GM23338 (cell line): ENCODE results near the gene ANKRD6. TPM values are rescaled to one million over a fixed set of nuclear protein-coding genes. Genes with fewer than 3 reads are reported as not detected.

Experiments
- ATAC-seq: fragments of 200-7000 bp; cut with Tn5 transposase; 3 replicates; pipeline ENCODE4 v1.9.1; 2020
- DNase-seq: peaks from one replicate; pipeline ENCODE4 v3.0.0-alpha.2; 2015; ENCODE audit warnings: low spot score
- H2AFZ ChIP-seq: fragments of 200-600 bp; sonication (generic); 2 replicates; pipeline ENCODE4 v1.8.0; 2016; ENCODE audit warnings: antibody characterized with exemption, mild to moderate bottlenecking, moderate library complexity
- H3F3A ChIP-seq: fragments of 200-600 bp; sonication (generic); replicated peaks from 2 replicates; pipeline ENCODE4 v1.8.0; 2017; ENCODE audit warnings: antibody characterized with exemption, mixed run types, low read depth
- H3K27ac ChIP-seq: fragments of 200-600 bp; sonication (generic); 2 replicates; pipeline ENCODE4 v1.6.1; 2016; ENCODE audit warnings: low read depth
- H3K27me3 ChIP-seq: fragments of 200-600 bp; sonication (generic); 2 replicates; pipeline ENCODE4 v1.8.0; 2016; ENCODE audit warnings: mild to moderate bottlenecking, mixed run types, moderate library complexity; ENCODE audit not compliant: insufficient read depth
- H3K36me3 ChIP-seq: fragments of 200-600 bp; sonication (generic); 2 replicates; pipeline ENCODE4 v1.8.0; 2016; ENCODE audit warnings: mild to moderate bottlenecking; ENCODE audit not compliant: insufficient read depth
- H3K4me1 ChIP-seq: fragments of 200-600 bp; sonication (generic); 2 replicates; pipeline ENCODE4 v1.8.0; 2016; ENCODE audit warnings: mild to moderate bottlenecking, moderate library complexity; ENCODE audit not compliant: insufficient read depth
- H3K4me2 ChIP-seq: fragments of 200-600 bp; sonication (generic); 2 replicates; pipeline ENCODE4 v1.7.1; 2017; ENCODE audit warnings: mixed run types
- H3K4me3 ChIP-seq: fragments of 200-600 bp; sonication (generic); 2 replicates; pipeline ENCODE4 v1.6.1; 2016; ENCODE audit warnings: mixed run types
- H3K79me2 ChIP-seq: fragments of 200-600 bp; sonication (generic); replicated peaks from 2 replicates; pipeline ENCODE4 v1.8.0; 2017; ENCODE audit warnings: mild to moderate bottlenecking; ENCODE audit not compliant: insufficient read depth
- H3K9me2 ChIP-seq: fragments of 200-600 bp; sonication (generic); 2 replicates; pipeline ENCODE4 v1.8.0; 2017; ENCODE audit not compliant: insufficient read depth
- H4K20me1 ChIP-seq: fragments of 200-600 bp; sonication (generic); replicated peaks from 2 replicates; pipeline ENCODE4 v1.8.0; 2017; ENCODE audit warnings: mild to moderate bottlenecking; ENCODE audit not compliant: insufficient read depth
- H3K27ac Mint-ChIP-seq: 2 replicates; pipeline ENCODE4 v1.8.0; 2020; ENCODE audit warnings: inconsistent platforms, mild to moderate bottlenecking, moderate library complexity, mixed read lengths
- H3K27me3 Mint-ChIP-seq: 3 replicates; pipeline ENCODE4 v1.8.0; 2022; ENCODE audit warnings: low read depth, mild to moderate bottlenecking, moderate library complexity, mixed read lengths, inconsistent platforms; ENCODE audit not compliant: insufficient read depth, poor library complexity
- H3K36me3 Mint-ChIP-seq: 3 replicates; pipeline ENCODE4 v1.8.0; 2021; ENCODE audit warnings: low read depth, mild to moderate bottlenecking, inconsistent platforms, moderate library complexity, mixed read lengths
- H3K4me1 Mint-ChIP-seq: 3 replicates; pipeline ENCODE4 v1.8.0; 2020; ENCODE audit warnings: mild to moderate bottlenecking, inconsistent platforms, mixed read lengths
- H3K4me3 Mint-ChIP-seq: 3 replicates; pipeline ENCODE4 v1.8.0; 2021; ENCODE audit warnings: moderate library complexity, mild to moderate bottlenecking, inconsistent platforms, mixed read lengths
- H3K9me3 Mint-ChIP-seq: 3 replicates; pipeline ENCODE4 v1.8.0; 2020; ENCODE audit warnings: moderate library complexity, mild to moderate bottlenecking, inconsistent platforms, mixed read lengths
- EZH2 ChIP-seq: fragments of 200-600 bp; sonication (generic); IDR thresholded peaks from one replicate; pipeline ENCODE4 v1.8.0; 2017; ENCODE audit warnings: antibody characterized with exemption, mild to moderate bottlenecking, low read depth; ENCODE audit not compliant: unreplicated experiment
- POLR2AphosphoS5 ChIP-seq: IDR thresholded peaks from 2 replicates; pipeline ENCODE4 v1.6.1; 2016; ENCODE audit warnings: antibody characterized with exemption, low read depth
- STAT1 ChIP-seq: IDR thresholded peaks from one replicate; pipeline ENCODE4 v1.6.1; 2016; ENCODE audit warnings: antibody characterized with exemption; ENCODE audit not compliant: unreplicated experiment
- ZNF114 ChIP-seq: fragments of 250-450 bp; sonication (Bioruptor Pico); IDR thresholded peaks from 2 replicates; pipeline ENCODE4 v1.5.0; 2020; ENCODE audit warnings: mild to moderate bottlenecking, moderate library complexity
- ZNF331 ChIP-seq: fragments of 250-450 bp; sonication (Bioruptor Pico); IDR thresholded peaks from 2 replicates; pipeline ENCODE4 v1.5.0; 2020; ENCODE audit warnings: low read depth, mild to moderate bottlenecking, moderate library complexity
- polyA plus RNA-seq: library from polyadenylated mRNA; unstranded; fragments of >200 nt; fragmentation: Nextera tagmentation; extraction: Ambion mirVana; gene quantifications from 2 replicates; pipeline ENCODE4 v1.2.1, GENCODE V29; 2016
- total RNA-seq: library from RNA; depleted of rRNA; stranded (reverse); fragments of >200 nt; shearing (Covaris generic); gene quantifications from 2 replicates; pipeline ENCODE4 v1.2.3, GENCODE V29; 2014
- TF ChIP-seq, protein P1 (sequence below): fragments of 250-450 bp; sonication (Bioruptor Pico); IDR thresholded peaks from 2 replicates; pipeline ENCODE4 v1.5.0; 2020; ENCODE audit warnings: mild to moderate bottlenecking, moderate library complexity
- TF ChIP-seq, protein P2 (sequence below): IDR thresholded peaks from 2 replicates; pipeline ENCODE4 v1.6.1; 2016; ENCODE audit warnings: antibody characterized with exemption

The ANKRD6 gene
- total and polyA plus RNA-seq, 2 experiments from 2014 or later: 3.2 to 9.2 TPM

DNA sequence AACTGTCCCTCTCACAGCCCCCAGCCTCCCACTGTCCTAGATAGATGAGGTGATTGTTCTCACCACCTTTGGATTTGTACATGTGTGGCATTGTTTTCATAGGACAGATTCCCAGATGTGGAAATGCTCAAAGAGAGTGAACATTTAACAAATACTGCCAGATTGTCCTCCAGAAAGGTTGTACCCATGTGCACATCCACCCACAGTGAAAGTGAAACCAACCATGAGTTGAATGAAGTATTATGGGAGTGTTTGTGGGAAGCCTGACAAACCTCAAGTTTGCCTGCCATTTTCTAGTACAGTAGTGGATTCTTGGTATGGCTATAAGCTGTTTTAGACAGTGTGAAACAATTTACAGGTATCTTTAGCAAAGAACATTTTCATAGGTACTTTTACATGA lies 42.7 kb downstream of the ANKRD6 start (continued):
- TF ChIP-seq, protein P1, sequence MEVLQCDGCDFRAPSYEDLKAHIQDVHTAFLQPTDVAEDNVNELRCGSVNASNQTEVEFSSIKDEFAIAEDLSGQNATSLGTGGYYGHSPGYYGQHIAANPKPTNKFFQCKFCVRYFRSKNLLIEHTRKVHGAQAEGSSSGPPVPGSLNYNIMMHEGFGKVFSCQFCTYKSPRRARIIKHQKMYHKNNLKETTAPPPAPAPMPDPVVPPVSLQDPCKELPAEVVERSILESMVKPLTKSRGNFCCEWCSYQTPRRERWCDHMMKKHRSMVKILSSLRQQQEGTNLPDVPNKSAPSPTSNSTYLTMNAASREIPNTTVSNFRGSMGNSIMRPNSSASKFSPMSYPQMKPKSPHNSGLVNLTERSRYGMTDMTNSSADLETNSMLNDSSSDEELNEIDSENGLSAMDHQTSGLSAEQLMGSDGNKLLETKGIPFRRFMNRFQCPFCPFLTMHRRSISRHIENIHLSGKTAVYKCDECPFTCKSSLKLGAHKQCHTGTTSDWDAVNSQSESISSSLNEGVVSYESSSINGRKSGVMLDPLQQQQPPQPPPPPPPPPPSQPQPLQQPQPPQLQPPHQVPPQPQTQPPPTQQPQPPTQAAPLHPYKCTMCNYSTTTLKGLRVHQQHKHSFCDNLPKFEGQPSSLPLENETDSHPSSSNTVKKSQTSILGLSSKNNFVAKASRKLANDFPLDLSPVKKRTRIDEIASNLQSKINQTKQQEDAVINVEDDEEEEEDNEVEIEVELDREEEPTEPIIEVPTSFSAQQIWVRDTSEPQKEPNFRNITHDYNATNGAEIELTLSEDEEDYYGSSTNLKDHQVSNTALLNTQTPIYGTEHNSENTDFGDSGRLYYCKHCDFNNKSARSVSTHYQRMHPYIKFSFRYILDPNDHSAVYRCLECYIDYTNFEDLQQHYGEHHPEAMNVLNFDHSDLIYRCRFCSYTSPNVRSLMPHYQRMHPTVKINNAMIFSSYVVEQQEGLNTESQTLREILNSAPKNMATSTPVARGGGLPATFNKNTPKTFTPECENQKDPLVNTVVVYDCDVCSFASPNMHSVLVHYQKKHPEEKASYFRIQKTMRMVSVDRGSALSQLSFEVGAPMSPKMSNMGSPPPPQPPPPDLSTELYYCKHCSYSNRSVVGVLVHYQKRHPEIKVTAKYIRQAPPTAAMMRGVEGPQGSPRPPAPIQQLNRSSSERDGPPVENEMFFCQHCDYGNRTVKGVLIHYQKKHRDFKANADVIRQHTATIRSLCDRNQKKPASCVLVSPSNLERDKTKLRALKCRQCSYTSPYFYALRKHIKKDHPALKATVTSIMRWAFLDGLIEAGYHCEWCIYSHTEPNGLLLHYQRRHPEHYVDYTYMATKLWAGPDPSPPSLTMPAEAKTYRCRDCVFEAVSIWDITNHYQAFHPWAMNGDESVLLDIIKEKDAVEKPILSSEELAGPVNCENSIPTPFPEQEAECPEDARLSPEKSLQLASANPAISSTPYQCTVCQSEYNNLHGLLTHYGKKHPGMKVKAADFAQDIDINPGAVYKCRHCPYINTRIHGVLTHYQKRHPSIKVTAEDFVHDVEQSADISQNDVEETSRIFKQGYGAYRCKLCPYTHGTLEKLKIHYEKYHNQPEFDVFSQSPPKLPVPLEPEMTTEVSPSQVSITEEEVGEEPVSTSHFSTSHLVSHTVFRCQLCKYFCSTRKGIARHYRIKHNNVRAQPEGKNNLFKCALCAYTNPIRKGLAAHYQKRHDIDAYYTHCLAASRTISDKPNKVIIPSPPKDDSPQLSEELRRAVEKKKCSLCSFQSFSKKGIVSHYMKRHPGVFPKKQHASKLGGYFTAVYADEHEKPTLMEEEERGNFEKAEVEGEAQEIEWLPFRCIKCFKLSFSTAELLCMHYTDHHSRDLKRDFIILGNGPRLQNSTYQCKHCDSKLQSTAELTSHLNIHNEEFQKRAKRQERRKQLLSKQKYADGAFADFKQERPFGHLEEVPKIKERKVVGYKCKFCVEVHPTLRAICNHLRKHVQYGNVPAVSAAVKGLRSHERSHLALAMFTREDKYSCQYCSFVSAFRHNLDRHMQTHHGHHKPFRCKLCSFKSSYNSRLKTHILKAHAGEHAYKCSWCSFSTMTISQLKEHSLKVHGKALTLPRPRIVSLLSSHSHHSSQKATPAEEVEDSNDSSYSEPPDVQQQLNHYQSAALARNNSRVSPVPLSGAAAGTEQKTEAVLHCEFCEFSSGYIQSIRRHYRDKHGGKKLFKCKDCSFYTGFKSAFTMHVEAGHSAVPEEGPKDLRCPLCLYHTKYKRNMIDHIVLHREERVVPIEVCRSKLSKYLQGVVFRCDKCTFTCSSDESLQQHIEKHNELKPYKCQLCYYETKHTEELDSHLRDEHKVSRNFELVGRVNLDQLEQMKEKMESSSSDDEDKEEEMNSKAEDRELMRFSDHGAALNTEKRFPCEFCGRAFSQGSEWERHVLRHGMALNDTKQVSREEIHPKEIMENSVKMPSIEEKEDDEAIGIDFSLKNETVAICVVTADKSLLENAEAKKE (CRISPR knock-in tag): no peak
- TF ChIP-seq ZNF114 (CRISPR knock-in tag): no peak
- no peak for TF ChIP-seq STAT1

DNA sequence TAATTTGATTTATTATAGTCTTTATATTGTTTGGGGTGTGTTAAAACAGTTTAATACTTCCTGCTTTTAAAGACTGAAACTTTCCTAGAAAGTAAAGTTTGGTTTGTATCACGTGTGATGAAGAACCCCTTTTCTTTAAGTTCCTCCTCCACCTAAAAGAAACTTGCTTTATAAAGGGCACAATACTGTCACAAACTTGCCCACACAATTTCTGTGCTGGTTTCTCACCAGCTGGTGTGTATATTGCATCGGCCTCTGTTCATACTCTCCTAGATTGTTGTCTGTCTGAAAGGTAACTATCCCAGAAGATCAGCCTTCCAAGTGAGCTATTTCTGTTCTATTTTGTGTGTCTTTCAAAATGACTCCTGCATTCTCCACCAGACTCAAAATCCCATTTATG lies 46.9 kb downstream of the ANKRD6 start:
- Histone ChIP-seq H3K79me2 (no peaks in the 10 kb centered on the region), H4K20me1 (no peaks in the 10 kb centered on the region), H3K4me1 (peaks cover 27% of the 10 kb centered on the region), H3K9me2 (peaks cover 2% of the 10 kb centered on the region; the same call in 1 of the 2 replicates), H2AFZ (no peak overlapping the region), H3K4me3 (no peak overlapping the region), H3K27me3 (no peaks in the 10 kb centered on the region), H3F3A (no peaks in the 10 kb centered on the region), H3K27ac (no peak overlapping the region), H3K36me3 (no peaks in the 10 kb centered on the region), H3K4me2 (no peak overlapping the region)
- ATAC-seq (no peak), DNase-seq (no peak)
- no peak overlapping the region for H3K27ac Mint-ChIP-seq
- peaks cover 2% of the 10 kb centered on the region for H3K27me3 Mint-ChIP-seq
- no peaks in the 10 kb centered on the region for H3K9me3 Mint-ChIP-seq
- TF ChIP-seq EZH2 (no peak), ZNF331 (CRISPR knock-in tag) (no peak), POLR2AphosphoS5 (no peak)
- TF ChIP-seq, protein P2, sequence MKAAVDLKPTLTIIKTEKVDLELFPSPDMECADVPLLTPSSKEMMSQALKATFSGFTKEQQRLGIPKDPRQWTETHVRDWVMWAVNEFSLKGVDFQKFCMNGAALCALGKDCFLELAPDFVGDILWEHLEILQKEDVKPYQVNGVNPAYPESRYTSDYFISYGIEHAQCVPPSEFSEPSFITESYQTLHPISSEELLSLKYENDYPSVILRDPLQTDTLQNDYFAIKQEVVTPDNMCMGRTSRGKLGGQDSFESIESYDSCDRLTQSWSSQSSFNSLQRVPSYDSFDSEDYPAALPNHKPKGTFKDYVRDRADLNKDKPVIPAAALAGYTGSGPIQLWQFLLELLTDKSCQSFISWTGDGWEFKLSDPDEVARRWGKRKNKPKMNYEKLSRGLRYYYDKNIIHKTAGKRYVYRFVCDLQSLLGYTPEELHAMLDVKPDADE: no peak
- no peak overlapping the region for H3K4me3 Mint-ChIP-seq
- peaks cover 32% of the 10 kb centered on the region for H3K4me1 Mint-ChIP-seq
- H3K36me3 Mint-ChIP-seq: no peaks in the 10 kb centered on the region
